HAP-1 (cell line): ENCODE data around the gene LRRC41.

ENCODE experiments used
- DNase-seq, 2 experiments: peaks; one replicate each; pipeline ENCODE4 v3.0.0-alpha.2; 2016 to 2020; ENCODE audit warnings: low spot score in 2 of 2
- H3K27me3 ChIP-seq: fragments of 250-450 bp; sonication (Bioruptor Pico); 2 replicates; pipeline ENCODE4 v1.5.1; 2020; ENCODE audit warnings: low read depth, mild to moderate bottlenecking, moderate library complexity
- H3K36me3 ChIP-seq: fragments of 250-450 bp; sonication (Bioruptor Pico); replicated peaks from 2 replicates; pipeline ENCODE4 v1.5.1; 2020; ENCODE audit warnings: mild to moderate bottlenecking
- H3K4me1 ChIP-seq: fragments of 250-450 bp; sonication (Bioruptor Pico); 2 replicates; pipeline ENCODE4 v1.5.1; 2020; ENCODE audit warnings: mild to moderate bottlenecking
- H3K4me3 ChIP-seq: fragments of 250-450 bp; sonication (Bioruptor Pico); 2 replicates; pipeline ENCODE4 v1.5.1; 2020; ENCODE audit warnings: mild to moderate bottlenecking, moderate library complexity
- H3K9me3 ChIP-seq: fragments of 250-450 bp; sonication (Bioruptor Pico); 2 replicates; pipeline ENCODE4 v1.5.1; 2020; ENCODE audit warnings: mild to moderate bottlenecking, moderate library complexity
- in situ Hi-C: fragments of 300-500 bp; cut with MboI; formaldehyde crosslinking; loops from 3 replicates; pipeline ENCODE4 v1.14.3; 2020; ENCODE audit warnings: low sequenced_read_pairs, inconsistent platforms, mixed read lengths

LRRC41 gene

DNA sequence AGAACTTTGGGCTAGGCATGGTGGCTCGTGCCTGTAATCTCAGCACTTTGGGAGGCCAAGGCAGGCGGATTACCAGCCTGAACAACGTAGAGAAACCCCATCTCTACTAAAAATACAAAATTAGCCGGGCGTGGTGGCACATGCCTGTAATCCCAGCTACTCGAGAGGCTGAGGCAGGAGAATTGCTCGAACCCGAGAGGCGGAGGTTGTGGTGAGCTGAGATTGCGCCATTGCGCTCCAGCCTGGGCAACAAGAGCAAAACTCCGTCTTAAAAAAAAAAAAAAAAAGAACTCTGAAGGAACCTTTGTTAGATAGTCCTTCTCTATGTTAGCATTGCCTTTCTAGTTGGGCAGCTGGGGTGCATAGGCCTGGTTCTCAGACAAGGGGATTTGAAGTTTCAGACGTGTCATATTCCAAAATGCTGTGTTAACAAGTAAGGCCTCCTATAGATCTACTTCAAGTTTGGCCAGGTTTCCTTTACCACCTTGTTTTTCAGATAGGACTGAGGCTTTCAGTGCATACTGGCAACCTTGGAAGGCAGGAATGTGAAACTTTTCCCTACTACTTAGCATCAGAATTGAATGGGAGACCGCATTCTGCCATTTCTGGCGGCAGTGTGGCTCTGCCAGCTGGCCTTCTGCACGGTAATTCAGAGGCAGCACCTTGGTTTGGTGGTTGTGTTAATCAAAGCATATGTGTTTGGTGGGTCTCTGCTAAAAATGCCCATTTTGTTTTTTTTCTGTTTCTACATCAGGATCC lies 6.2 kb upstream of the LRRC41 start:
- in situ Hi-C loops = no loop called here
- H3K9me3 ChIP-seq = no peaks in the 10 kb centered on the region
- no peaks in the 10 kb centered on the region for H3K27me3 ChIP-seq
- no peak for DNase-seq
- no peak overlapping the region for H3K4me3 ChIP-seq
- peaks cover 83% of the 10 kb centered on the region for H3K36me3 ChIP-seq
- peaks cover 28% of the 10 kb centered on the region for H3K4me1 ChIP-seq

DNA sequence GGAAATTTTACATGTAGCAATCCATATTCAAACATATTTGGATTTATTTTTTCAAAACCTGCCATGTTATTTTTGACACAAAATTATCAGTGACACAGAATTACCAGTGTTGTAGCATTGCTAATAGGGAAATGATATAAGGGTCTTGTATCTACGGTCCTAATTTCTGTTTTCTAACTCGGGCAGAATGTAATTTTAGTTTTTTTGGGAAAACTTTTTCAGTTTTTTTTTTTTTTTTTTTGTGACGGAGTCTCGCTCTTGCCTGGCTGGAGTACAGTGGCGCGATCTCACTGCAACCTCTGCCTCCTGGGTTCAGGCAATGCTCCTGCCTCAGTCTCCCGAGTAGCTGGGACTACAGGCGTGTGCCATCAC lies 2.7 kb upstream of the LRRC41 start:
- Histone ChIP-seq H3K4me3 (peak overlapping the region; percentile 70), H3K36me3 (peaks cover 53% of the 10 kb centered on the region), H3K4me1 (peaks cover 29% of the 10 kb centered on the region), H3K9me3 (no peaks in the 10 kb centered on the region), H3K27me3 (no peaks in the 10 kb centered on the region)
- in situ Hi-C loops = no loop called here
- no peak for DNase-seq

DNA sequence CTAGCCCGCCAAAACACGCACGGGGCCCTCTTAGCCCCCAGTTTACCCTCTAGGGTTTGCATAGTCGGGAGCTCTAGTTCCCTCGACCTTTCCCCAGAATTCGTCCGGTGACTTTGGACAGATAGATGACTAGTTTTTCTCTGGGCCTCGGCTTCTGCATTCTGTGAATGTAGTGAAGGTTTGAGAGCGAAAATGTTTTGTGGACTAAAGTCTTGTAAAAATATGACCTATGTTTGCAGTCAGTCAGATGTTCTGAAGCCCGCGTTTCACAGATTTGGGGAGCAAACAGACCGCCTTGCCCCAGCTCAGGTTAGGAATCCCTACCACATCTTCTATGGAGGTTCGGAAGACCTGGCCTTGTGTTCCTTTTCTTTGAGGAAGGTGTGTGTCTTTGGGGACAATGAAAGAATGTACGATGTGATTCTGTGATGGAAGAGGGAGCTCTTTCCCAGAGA lies 483 bp upstream of the LRRC41 start:
- H3K9me3 ChIP-seq = no peaks in the 10 kb centered on the region
- in situ Hi-C loops = no loop called here
- H3K4me3 ChIP-seq = peak overlapping the region; percentile 70
- H3K27me3 ChIP-seq = no peaks in the 10 kb centered on the region
- H3K4me1 ChIP-seq = peaks cover 39% of the 10 kb centered on the region
- peaks cover 30% of the 10 kb centered on the region for H3K36me3 ChIP-seq
- DNase-seq = no peak

DNA sequence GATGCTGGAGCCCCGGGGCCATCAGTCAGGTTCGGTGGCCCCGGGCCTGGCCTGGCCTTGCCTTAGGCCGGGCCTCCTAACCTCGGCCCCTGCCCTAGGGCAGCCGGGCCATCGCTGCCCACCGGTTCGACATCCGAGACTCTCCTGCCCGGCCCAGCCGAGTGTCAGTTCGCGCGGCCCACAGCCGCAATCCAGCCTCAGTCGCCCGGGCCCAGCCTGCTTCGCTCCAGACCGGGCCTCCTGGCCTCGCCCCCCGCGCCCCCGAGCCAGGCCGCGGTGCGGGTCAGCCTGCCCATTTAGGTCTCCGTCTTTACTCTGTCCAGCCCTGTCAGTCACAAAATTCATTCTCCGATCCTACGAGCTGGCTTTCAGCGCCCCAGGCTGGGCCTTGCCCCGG lies 777 bp downstream of the LRRC41 start:
- peaks cover 26% of the 10 kb centered on the region for H3K36me3 ChIP-seq
- H3K4me3 ChIP-seq = peak overlapping the region; percentile 70
- in situ Hi-C loops = no loop called here
- peaks cover 32% of the 10 kb centered on the region for H3K4me1 ChIP-seq
- peak in 1 of 2 experiments; percentile 36 for DNase-seq
- H3K27me3 ChIP-seq = no peaks in the 10 kb centered on the region
- no peaks in the 10 kb centered on the region for H3K9me3 ChIP-seq

DNA sequence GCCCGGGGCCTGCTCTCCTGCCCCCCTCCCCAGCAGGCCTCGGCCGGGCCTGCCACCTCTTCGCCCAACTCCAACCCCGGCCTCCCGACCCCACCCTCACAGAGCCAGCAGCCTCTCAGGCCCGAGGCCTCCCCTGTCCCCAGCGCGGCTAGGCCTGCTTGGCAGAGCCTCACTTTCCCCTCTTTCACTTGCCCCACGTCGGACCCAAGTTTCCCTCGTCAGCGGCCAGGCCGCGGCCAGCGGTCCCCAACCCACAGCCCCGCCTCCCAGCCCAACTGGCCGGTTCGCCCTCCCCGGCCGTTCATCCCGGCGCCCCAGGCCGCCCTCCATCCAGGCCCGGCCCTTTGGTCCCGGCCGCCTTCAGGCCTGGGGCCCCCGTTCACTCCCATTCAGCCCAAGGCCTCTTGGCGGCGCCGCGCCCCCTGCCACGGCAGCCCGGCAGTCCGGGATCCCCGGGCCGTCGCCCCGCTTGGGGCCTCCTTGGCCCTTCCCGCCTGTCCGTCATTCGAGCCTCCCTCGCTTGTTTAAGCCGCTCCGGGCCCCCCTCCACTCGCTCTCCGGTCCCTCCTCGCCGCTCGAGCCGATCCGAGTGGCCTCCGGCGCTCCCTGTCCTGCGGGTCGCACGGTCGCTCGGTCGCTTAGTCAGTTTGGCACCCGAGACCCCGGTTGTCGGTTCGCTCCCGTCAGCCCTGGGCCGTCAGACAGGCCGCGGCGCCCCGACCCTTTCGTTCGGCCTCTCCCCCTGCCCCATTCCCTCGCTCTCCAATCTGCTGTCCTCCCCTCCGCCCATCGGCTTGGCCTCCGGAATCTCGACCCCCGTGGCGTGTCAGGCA lies 1.4 kb downstream of the LRRC41 start:
- DNase-seq = peak in 1 of 2 experiments; percentile 62
- Histone ChIP-seq H3K36me3 (peaks cover 26% of the 10 kb centered on the region), H3K4me3 (peak overlapping the region; percentile 70), H3K27me3 (no peaks in the 10 kb centered on the region), H3K9me3 (no peaks in the 10 kb centered on the region), H3K4me1 (peaks cover 26% of the 10 kb centered on the region)
- in situ Hi-C loops = no loop called here

DNA sequence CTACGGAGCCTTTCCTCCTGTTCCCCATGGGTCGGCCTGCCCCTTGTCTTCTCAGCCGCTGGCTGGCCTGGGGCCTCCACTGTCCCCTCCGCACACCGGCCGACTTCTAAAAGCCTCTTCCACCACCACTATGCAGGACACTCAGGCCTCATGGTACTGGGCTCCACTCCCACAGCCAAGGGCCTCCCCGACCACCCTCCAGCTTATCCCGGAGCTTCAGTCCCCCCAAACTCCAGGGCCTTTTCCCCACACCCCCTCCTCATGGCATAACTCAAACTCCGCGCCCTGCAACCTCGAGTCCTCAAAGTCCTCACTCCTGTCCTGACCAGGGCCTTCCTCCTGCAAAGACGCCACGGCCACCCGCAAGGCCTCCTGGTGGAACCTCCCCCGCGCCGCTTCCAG lies 2.0 kb downstream of the LRRC41 start:
- in situ Hi-C loops = no loop called here

DNA sequence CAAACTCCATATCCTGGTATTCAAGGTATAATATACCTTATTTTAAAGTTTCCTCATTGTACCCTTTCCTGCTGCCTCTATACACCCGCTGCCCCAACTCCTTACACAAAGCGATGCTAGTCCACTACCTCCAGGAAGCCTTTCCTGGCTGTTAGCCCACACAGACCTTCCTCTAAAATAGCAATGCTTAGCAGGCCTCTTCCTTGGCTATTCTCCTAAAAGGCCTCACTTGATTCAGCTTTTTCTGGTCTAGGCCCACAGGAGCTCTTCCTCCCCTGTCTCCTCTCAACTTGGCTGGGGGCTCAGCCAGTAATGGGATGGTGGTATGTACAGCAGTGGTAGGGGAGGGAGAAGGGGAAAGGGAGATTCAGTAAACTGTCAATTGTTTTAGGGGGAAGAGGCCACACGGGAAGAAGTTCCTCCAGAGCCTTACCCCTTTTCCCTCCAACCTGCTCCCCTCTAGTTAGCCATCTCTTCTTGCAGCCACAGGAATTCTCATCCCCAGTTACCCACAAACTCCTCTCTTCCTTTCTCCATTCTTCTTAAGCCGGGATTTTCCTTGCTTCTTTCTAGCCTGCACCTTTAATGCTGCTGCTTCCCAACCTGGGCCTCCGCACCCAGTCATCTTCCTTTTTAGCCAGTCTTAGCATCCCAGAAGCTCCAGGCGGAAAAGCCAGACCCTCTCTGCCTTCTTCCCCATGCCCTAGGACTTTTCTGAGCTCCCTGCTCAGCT lies 2.6 kb downstream of the LRRC41 start:
- H3K4me3 ChIP-seq = peak overlapping the region; percentile 70
- peaks cover 29% of the 10 kb centered on the region for H3K36me3 ChIP-seq
- H3K4me1 ChIP-seq = peaks cover 20% of the 10 kb centered on the region
- no peak for DNase-seq
- H3K9me3 ChIP-seq = no peaks in the 10 kb centered on the region
- no peaks in the 10 kb centered on the region for H3K27me3 ChIP-seq
- in situ Hi-C loops = no loop called here

More for the DNA sequence above, 2.0 kb downstream of the LRRC41 start:
- Histone ChIP-seq H3K4me3 (peak overlapping the region; percentile 70), H3K4me1 (peaks cover 19% of the 10 kb centered on the region), H3K27me3 (no peaks in the 10 kb centered on the region), H3K9me3 (no peaks in the 10 kb centered on the region), H3K36me3 (peaks cover 26% of the 10 kb centered on the region)
- DNase-seq = peak in 1 of 2 experiments; percentile 34

DNA sequence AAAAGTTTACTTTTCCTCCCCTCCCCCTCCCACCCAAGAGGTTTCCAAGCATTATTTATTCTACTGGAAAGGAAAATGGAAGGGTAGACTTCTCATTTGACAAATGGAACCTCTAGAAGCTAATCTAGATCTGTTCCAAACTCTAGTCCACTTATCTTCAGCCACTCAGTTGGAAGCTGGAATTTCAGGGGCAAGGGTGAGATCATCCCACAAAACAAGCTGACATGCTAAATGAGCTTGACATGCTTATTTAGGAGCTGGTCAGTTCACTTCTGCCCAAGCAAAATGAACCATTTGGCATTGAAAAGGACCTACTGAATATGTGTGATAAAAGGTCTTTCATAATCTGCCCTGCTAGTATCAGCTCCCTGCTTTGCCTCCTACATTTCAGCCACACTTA lies 5.0 kb downstream of the LRRC41 start:
- H3K4me3 ChIP-seq = no peak overlapping the region
- H3K36me3 ChIP-seq = peaks cover 38% of the 10 kb centered on the region
- in situ Hi-C loops = no loop called here
- H3K4me1 ChIP-seq = peaks cover 32% of the 10 kb centered on the region
- no peaks in the 10 kb centered on the region for H3K9me3 ChIP-seq
- no peak for DNase-seq
- no peaks in the 10 kb centered on the region for H3K27me3 ChIP-seq

DNA sequence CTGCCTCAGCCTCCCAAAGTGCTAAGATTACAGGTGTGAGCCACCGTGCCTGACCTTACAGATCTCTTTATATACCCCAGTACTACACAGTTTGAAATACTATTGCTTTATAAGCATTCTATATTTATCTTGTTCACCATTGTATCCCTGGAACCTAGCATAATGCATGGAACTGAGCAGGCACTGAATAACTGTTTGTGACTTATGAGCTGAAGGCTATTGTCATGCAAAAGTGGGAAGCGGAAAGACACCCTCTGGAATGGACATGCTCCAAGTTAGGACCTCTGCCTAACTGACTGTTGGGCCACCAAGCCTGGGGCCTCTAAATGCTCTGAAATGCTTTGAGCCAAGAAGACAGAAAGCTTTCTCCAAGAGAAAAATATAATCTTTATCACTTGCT lies 8.1 kb downstream of the LRRC41 start:
- H3K4me1 ChIP-seq = peaks cover 22% of the 10 kb centered on the region
- no peaks in the 10 kb centered on the region for H3K9me3 ChIP-seq
- peaks cover 42% of the 10 kb centered on the region for H3K36me3 ChIP-seq
- H3K4me3 ChIP-seq = no peak overlapping the region
- peak; percentile 74 to 92 for DNase-seq
- in situ Hi-C loops = no loop called here
- H3K27me3 ChIP-seq = no peaks in the 10 kb centered on the region

DNA sequence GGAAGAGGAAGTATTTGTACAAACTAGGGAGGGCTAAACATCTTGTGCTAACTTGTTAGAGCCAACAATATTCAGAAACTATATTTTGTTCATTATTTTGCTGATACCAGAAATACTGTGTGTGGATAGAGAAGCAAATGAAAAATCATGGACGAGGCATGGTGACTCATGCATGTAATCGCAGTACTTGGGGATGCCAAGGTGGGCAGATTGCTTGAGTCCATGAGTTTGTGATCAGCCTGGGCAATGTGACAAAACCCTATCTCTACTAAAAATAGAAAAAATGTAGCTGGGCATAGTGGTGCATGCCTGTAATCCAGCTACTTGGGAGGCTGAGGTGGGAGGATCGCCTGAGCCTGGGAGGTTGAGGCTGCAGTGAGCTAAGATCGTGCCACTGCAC lies 13.4 kb downstream of the LRRC41 start:
- Histone ChIP-seq H3K9me3 (no peaks in the 10 kb centered on the region), H3K4me1 (peaks cover 3% of the 10 kb centered on the region), H3K27me3 (no peaks in the 10 kb centered on the region), H3K36me3 (peaks cover 48% of the 10 kb centered on the region), H3K4me3 (no peak overlapping the region)
- in situ Hi-C loops = no loop called here
- DNase-seq = no peak

DNA sequence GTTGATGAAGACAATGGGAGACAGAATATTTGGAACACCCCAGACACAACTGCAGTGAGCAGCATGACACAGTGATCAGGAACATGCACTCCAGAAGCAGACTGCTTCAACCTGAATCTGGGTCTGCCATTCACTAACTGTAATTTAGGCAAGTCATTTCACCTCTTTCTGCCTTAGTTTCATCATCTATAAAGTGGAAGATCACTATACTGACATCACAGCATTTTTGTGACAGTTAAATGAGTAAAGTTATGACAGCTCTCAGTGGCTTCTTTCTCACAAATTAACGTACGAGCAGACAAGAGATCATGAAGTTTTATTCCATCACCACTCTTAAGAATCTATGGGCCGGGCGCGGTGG lies 14.3 kb downstream of the LRRC41 start:
- H3K4me1 ChIP-seq = no peaks in the 10 kb centered on the region
- no peaks in the 10 kb centered on the region for H3K27me3 ChIP-seq
- in situ Hi-C loops = no loop called here
- no peak overlapping the region for H3K4me3 ChIP-seq
- DNase-seq = no peak
- H3K36me3 ChIP-seq = peaks cover 50% of the 10 kb centered on the region
- no peaks in the 10 kb centered on the region for H3K9me3 ChIP-seq

DNA sequence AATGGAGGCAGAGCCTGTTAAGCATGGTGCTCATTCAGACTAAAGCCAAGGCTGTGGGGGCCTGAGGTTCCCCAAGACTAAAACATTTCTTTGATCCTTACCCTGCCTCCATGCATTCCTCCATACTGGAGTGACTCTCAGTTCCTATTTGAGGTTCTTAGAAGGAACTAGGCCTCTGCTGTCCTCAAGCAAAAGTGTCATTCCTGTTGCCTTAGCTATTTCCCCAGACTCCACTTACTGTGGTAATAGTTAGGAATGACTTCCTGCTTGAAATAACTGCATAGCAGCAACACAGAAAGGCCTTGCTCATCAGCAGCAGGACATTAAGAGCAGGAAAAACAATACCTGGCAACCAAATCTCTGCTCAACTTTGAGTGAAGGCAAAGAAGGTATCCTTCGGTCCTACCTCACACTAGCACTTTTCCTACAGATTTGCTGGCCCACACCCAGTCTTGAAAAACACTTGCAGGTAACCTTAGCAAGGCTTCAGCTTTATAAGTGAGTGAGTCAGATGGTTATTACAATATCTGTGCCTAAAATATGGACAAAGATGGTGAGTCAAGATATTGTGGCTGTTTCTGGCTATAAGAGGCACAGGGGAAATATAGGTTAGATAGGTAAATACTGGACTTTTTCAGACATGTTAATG lies 14.8 kb downstream of the LRRC41 start:
- no peak for DNase-seq
- in situ Hi-C loops = no loop called here
- Histone ChIP-seq H3K36me3 (peaks cover 54% of the 10 kb centered on the region), H3K27me3 (no peaks in the 10 kb centered on the region), H3K4me3 (no peak overlapping the region), H3K9me3 (no peaks in the 10 kb centered on the region), H3K4me1 (no peaks in the 10 kb centered on the region)

DNA sequence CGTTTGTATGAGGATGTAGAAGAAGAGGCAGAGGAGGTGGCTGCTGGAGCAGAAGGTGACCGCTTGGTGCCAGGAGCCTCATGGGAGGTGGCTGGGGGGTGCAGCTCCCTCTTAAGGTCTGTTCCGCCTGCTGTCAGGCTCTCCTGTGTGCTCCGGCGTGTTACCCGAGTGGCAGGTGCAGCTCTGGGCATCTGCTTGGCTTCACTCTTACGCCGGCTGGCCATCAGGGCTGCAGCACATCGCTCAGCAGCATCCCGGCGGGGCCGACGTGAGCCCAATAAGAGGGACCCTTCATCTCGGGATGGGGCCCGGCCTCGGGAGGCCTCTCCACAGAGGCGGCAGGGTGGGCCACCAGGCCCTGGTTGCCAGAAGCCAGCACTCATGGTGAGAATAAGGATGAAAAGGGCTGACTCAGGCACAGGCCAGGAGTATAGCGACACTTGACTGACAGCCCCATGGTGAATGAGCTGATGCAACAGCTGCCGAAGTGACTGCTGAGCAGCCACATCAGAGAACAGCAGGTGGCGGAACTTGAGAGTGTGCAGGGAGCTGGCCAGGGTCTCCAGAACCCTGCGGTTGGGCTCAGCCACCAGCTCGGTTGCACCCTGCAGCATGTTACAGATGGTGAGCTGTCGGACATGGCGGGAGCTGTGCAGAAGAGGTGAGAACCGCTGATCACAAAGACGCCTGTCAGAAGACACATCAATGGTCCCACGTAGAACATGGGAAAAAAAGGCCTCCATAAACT lies 17.5 kb downstream of the LRRC41 start:
- DNase-seq = peak in 1 of 2 experiments; percentile 48
- no peaks in the 10 kb centered on the region for H3K27me3 ChIP-seq
- H3K4me3 ChIP-seq = no peak overlapping the region
- in situ Hi-C loops = no loop called here
- H3K9me3 ChIP-seq = no peaks in the 10 kb centered on the region
- H3K4me1 ChIP-seq = no peaks in the 10 kb centered on the region
- H3K36me3 ChIP-seq = peaks cover 62% of the 10 kb centered on the region
